GM21619 (cell line): Measurements from ENCODE around the gene FHIT.
"Not testable (repeated sequence)": the region's sequence is repeated elsewhere in the genome, so short reads cannot be mapped to it uniquely, and the experiment has no call there.

ENCODE experiments used
- ATAC-seq: cut with Tn5 transposase; IDR thresholded peaks from one replicate; pipeline ENCODE4 v1.9.1; 2021; ENCODE audit not compliant: unreplicated experiment

The FHIT gene

DNA sequence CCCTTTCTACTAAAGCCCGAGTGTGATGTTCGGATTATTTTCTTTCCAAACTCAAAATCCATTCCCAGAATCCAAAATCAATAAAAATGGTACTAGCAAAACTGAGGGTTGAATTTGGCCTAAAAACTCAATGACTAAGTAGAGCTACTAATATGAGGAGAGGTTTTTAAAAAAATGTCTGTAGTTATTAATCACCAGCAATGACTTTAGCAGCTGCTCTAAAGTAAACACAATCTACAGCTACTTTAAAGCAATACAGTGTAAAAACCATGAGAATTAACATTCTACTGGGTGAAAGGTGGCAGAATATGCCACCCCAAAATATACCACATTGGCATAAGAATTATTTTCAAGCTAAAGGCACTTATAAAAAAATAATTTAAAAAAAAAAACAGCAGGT, 23.5 kb downstream of the FHIT start:
- no peak for ATAC-seq

DNA sequence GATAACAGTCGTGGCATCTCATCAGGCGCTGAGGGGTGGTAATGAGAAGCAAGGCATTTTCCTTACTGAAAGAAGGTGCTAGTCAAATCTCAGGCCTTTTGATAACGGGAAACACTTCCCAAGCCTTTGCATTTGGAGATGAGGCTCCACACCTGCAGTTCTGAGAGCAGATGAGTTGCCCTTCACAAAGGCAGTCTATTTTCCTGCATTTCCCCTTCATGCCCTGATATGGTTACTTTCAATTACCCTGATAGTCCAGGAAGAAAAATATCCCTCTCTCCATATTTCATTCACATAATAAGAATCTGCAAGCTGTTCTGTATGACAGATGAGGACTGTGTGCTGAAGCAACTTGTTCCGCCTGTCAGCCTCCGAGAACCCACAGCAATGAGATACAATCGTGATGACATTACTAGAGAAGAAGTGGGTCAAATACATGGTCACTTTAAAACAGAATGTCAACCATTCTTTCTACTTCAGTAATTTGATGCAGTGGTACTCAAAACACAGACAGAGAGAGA, 25.0 kb downstream of the FHIT start:
- no peak for ATAC-seq

DNA sequence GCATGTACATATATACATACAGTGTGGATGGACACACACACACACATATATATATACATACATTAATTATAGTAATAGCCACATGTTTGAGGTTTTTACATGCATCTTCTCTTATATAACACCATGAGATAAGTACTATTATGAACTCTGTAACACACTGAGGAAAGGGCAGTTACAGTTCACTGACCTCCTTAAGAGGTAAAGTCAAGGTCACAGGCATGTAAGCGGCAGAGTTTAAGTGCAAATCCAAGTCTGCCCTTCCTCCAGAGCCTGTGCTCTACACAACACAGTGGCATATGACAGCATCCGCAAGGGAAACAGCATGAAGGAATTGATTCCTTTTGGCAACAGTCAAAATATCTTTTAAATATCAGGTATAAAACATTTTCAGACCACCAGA, 26.4 kb downstream of the FHIT start:
- ATAC-seq = no peak

DNA sequence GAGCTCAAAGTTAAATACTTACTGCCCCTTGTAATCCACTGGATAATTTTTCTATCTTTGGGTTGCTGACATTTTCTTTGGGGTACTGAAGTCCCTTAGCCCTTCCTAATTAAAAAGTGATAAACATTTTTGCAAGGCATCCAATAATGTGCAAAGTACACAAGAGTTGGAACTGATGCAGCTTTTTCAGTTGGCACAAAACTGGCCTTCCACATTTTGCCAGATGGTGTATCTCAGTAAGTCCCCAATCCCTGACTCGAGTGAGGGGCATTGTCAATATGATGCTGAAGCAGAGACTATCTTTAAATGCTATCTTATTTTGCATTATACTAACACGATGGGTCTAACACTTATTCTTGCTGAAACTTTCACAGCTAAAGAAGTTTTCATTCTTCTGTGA, 27.8 kb downstream of the FHIT start:
- ATAC-seq = no peak

DNA sequence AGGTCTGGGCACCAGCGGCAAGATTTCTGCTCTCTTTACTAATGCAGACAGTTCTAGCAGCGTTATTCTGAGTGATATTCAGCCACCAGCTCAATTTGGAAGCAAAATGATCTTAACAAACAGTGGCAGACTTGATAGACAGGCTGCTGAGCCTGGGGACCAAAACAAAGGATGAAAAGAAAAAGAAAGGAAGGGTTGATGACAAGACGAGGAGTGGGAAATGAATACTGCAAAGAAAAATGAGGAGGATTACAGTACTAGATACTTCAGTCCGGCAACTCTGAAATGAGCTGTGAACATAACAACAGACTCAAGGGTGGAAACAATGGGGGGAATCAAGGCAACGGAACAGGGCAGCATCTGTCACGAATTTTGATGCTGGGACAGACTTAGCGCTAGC, 28.8 kb downstream of the FHIT start:
- no peak for ATAC-seq

DNA sequence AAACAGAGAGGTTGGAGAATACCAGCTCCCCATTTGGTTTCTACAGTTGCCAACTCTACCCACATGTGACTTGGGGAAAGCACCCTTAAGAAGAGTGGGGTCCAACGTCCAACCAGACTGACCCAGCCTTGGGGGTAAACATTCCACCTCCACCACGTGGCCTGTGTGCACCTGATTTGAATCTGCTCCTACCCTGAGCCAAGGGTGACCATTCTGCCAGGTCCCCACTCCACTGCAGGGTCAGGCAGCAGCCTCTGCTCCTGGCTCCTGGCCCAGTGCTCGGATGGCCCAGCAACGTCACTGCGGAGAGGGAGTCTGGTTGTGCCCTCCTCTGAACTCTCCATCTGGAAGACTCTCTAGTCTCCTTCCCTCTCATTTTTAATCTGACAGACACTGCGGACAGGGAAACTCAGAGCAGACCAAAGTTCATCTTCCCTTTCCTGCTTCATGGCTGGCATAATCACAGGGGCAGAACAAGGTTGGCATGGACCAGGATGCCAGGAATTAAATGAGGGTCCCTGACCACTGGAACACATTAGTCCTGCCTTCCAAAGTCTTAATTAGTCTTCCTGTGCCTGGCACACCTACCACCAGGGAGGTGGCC, 29.4 kb downstream of the FHIT start:
- ATAC-seq = no peak

DNA sequence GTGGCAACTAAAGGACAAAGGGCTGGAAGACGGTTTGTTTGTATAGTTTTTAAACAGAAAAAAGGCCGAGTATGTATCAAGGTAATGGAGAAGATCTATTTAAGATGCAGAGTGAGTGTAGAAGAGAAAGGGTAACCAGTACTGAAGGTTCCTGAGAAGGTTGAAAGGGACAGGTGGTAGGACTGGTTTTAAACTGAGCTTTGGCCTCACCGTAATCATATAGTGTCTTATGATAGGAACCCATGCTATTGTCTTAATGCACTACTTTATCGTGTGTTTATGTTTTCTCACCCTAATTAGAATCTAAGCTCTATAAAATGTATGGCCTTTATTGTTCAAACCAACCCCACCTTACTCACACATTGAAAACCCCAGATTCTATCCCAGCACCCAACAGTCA, 32.7 kb downstream of the FHIT start:
- no peak for ATAC-seq

DNA sequence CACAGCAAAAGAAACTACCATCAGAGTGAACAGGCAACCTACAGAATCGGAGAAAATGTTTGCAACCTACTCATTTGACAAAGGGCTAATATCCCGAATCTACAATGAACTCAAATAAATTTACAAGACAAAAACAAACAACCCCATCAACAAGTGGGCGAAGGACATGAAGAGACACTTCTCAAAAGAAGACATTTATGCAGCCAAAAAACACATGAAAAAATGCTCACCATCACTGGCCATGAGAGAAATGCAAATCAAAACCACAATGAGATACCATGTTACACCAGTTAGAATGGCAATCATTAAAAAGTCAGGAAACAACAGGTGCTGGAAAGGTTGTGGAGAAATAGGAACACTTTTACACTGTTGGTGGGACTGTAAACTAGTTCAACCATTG, 35.1 kb downstream of the FHIT start:
- not testable (repeated sequence) for ATAC-seq

DNA sequence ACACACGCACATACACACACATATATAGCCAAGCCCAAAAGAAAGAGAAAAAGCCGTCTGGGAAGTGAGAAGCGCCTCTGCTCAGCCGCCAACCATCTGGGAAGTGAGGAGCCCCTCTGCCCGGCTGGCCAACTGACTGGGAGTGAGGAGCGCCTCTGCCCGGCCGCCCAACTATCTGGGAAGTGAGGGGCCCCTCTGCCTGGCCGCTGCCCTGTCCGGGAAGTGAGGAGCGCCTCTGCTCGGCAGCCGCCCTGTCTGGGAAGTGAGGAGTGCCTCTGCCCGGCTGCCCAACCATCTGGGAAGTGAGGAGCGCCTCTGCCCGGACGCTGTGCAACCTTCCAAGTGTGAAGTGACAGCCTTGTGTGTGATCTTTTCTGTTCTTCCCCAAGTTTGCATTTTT, 49.2 kb downstream of the FHIT start:
- no peak for ATAC-seq

DNA sequence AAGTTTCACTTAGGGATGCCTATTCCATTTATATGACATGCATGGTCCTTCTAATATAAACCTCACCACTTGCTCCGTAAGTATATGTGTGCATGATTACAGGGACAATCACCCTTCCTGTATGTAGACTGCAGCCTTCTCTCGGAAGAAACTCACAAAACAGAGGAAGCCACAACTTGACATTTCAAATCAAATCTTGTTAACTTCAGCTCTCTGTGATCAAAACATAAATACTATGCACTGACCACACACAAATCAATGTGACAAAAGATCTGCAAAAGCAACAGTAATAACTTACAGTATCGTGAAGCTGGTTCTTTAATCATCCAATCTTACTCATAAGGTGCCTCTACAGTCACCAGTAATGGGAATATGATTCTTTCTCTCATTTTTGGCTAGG, 50.2 kb downstream of the FHIT start:
- ATAC-seq = no peak

DNA sequence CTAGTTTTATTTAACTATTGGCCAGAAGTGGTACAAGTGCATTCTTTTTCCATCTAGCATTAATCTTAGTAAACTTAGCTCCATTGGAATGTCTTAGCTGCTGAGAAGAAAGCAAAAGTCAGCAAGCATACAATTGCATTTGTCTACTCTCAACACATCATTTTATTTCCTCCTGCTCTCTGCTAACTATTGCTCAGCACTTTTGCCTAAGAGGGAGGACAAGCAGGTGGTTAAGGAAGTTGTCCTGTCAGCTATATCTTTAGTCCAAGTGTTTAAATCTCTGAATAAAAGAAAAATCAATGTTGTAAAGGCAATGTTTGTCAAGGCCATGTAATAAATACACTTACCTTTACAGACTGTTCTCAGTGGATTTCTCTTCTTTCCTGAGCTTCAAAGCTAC, 51.0 kb downstream of the FHIT start:
- no peak for ATAC-seq

DNA sequence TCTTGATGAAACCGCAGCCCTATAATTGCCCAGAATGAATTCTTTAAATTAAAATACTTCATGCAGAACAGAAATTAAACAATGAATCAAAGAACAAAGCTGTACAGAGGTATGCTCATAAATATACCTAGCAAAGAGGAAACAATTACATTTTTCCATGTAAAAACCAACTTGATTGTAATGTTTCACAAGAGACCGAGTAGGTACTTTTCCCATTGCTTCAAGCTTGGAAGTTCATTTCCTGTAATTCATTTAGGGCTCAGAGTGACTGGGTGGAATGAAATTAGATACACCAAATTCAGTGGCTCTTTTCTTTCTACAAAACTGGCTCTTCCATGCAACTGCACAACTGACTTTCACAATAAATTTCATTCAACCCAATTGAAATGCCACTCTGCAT, 51.4 kb downstream of the FHIT start:
- no peak for ATAC-seq

DNA sequence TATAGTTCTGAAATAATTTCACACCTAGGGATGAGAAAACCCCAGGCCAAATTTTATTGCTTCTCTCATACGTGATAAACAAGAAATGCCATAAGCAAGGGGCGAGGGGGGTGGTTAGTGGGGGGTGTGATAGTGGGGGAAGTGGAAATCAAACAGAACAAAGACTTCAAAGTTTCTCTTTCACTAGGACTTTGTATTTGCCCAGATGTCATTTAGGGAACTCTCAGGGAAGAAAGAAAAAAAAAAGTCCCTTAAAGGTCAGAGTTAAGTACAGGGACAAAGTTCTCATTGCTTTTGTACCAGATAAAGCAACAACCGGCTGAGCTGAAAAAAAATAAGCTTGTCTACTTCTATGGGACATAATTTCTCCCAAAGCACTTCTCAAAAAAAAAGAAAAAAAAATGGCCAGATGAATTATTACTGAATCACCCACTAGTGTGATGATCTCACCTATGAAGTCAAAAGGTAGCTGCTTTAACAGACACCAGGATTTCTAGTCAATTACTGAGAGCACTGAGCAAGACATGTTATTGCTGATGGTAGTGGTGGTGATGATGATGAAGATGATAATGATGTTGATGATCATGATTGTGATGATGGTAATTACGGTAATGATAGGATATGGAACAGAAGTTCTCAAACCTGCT, 56.2 kb downstream of the FHIT start:
- no peak for ATAC-seq

DNA sequence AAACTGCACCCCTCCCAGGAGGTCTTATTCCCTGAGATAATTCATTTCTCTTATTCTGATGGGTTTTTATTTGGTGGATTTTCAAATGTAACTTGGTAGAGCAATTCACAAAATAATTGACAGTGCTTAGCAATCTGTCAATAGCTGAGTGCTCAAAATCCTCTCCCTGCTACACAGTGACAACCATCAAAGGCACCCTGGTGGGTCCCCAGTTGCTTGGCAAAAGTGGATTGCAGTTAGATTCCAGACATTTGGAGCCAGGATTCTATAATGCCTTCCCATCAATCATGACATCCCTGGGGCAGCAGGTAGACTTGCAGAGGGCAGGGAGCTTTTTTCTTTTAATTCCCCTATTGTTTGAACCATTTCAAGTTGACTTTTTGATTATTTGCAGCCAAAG, 59.0 kb downstream of the FHIT start:
- no peak for ATAC-seq

DNA sequence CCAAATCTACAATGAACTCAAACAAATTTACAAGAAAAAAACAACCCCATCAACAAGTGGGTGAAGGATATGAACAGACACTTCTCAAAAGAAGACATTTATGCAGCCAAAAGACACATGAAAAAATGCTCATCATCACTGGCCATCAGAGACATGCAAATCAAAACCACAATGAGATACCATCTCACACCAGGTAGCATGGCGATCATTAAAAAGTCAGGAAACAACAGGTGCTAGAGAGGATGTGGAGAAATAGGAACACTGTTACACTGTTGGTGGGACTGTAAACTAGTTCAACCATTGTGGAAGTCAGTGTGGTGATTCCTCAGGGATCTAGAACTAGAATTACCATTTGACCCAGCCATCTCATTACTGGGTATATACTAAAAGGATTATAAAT, 61.0 kb downstream of the FHIT start:
- not testable (repeated sequence) for ATAC-seq

DNA sequence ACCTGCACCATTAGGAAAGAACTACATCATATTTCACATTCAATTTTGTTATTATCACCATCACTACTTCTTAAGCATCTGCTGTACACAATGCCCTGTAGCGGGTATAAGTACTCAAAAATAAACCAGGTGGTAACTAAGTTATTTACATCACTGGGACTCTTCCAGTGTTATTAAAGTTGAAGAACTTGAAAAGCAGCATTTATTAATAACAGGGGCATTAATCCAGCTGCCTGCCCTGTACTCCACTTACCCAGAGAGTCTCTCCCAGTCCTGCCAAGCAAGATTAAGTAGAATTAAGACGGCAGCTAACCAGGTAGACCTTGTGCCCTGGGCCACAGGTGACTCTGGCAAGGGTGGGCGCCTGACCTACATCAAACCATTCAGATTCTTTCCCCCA, 65.2 kb downstream of the FHIT start:
- no peak for ATAC-seq

DNA sequence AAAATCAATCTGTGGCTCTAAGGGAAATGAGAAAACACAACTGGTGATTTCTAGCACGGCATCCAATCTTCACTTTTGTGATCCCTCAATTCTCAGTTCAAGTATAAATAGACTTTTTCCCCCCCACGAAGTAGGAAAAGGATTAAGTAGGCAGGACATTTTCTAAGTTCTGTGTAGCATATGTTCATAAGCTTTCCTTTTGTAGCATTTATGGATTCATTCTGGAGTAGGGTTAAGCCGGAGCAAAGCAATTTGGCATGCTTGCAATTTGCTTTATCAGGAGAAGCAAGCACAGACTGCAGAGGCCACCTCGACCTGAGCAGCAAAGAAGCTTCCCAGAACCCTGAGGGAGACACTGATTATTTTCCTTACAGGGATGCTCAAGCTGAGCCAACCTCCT, 66.3 kb downstream of the FHIT start:
- no peak for ATAC-seq

DNA sequence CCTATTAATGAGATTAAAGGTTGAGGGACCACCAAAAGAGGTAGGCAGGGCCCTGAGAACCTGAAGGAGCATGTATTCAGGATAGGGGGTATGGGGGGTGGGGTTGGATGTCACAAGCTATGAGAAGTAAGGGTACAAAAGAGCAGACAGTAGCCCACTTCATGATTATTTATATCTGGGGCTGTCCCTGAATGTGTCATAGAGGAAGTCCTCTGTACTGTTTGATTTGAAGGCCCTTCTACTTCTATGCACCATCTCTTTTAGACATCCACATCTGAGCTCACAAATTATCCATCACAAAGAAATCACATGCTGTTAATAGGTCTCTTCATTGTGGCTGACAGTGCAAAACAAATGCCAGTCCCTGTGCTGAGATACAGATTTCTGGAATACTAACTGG, 68.6 kb downstream of the FHIT start:
- ATAC-seq = peak; percentile 44

DNA sequence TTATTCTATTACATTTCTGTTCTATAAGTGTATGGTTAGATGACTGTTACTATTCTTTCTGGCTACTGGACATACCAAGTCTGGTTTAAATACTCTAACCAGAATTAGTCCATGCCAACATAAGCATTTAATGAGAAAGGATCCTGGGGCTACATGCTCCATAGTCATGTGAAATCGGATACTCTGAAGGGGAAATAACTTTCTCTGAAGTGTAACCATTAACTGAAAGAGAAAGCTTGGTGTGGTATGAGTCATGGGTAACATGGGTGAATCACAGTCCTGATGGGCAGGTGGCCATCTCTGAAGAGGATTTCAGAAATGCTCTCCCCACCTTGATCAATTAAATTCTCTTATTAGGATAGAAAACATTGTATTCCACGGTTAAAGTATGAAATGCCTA, 69.4 kb downstream of the FHIT start:
- ATAC-seq = peak; percentile 98

DNA sequence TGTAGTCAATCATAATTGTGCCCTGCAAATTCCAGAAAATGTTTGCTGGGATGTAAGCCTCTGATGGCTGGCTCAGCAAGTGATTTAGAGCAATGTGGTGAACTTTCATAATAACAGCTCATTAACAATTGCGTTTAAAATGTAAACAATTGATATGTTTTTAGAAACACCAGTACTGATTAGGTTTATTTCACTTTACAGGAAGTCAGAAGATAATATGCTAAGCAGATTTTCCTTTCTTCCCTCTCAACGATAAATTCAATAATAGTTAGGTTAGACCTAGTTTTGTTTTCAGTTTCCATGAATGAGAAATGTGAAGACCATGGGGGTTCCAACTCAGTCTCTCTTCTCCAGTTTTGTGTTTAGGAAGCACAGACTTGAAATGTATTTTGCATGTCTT, 71.0 kb downstream of the FHIT start:
- ATAC-seq = no peak

DNA sequence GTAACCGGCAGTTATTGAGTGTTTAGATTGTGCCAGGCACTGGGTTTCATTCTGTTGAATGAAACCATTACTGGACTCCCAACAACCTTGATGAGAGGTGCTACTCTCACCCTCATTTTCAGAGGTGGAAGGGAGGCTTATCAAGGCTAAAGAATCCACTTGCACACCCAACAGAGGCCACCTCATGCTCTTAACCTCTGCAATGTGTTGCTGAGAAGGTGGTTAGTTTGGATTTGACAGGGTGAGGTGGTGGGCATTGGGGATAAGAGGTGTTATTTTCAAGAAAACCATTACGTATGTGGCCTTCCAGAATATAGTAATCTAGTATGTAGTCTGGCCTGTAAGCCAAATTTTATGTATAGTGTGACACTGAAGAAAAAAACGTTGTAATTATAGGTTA, 73.1 kb downstream of the FHIT start:
- ATAC-seq = no peak

DNA sequence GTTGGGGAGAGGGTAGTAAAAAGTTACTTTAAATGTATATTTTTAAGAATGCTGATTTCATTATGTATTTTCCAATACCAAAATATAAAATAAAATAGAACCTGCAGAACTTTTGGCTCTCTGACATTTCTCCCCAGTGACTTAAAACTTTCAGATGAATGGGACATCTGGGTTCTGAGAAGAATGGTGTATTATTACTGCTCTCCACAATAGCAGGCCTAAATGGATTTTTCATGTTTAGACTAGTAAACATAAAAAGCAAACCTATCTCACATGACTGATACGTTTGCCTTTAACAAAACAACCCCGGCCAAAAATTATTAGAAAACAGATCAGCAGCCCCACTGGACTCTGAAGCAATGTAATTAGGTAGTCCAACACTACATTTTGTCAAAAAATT, 73.8 kb downstream of the FHIT start:
- no peak for ATAC-seq

DNA sequence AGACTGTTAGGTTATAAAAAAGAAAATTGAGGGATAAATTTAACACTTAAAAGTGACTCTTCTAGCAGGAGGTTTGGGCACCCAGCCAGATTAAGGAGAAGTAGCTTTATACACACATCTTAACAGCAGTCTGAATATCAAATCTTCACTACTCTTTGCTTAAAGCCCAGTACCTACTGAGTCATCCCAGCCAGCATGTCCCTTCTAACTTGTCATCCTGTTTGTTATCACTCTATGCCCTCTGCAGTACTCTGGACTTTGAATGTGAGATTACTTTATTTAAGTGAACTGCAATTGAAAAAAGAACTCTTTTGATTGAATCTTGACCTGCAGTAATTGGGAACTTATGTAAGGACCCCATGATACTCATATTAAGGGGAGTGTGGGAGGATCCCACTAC, 77.6 kb downstream of the FHIT start:
- no peak for ATAC-seq
